ENCODE measurements around the gene HOXC5.

HOXC5 gene

DNA sequence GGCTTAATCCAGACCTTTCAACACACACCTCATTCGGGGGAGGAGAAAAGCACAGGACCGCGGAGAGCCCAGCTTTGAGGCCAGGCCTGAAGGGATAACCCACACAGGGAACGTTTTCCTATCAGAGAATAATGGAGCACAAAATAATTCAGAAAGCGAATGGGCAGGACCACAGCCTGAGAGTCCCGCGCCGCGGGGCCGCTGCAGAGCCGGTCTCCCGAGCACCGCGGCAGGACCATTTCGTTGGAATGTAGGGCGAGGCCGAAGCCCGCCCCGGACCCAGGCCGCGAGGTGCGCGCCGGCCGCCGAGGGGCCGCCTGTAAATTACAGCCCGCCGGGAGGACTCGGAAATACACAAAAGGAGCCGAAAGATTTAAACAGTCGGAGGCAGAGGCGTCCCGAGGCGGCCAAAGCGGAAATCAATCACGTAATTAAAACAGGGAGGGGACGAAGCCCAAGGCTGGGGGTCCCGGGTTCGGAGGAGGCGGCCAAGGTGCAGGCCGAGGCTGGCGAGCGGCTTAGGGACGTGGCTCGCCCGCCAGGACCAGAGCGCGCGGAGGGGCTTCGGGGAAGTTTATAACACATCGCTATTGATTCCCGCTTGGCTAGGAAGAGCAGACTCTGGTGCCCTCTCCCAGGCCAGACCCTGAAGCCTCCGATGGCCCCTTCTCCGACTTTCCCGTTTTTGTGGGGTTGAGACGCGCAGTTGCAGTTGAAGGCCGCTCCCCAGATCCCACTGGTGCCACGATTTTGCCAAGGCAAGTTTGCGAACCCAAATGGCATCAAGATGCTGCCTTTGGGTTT is 14.5 kb downstream of the HOXC5 start:
- DNase-seq (ENCODE audit: low read depth): no peak

DNA sequence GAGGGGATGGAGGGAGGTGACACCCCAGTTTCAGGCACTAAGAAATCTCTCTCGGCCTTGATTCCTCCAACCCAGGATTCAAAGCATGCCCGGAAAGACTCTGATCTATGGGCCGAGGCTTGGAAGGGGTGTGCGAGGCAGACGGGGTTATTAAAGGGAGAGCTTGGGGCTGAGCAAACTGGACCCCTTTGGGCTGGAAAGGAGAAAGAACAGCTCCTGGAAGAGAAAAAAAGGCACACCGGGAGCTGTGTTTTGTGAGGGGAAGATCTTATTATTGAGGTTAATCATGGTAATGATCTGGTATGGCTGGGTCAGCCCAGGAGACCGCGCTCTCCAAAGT is 15.1 kb downstream of the HOXC5 start:
- DNase-seq (ENCODE audit: low read depth): no peak

GRCh38 chr12:54048406-54049093 is 15.7 kb downstream of the HOXC5 start:
- no peak for DNase-seq (ENCODE audit: low read depth)

- DNase-seq (ENCODE audit: low read depth): no peak
These were observed 16.3 kb downstream of the HOXC5 start for GRCh38 chr12:54049108-54049507.

DNA sequence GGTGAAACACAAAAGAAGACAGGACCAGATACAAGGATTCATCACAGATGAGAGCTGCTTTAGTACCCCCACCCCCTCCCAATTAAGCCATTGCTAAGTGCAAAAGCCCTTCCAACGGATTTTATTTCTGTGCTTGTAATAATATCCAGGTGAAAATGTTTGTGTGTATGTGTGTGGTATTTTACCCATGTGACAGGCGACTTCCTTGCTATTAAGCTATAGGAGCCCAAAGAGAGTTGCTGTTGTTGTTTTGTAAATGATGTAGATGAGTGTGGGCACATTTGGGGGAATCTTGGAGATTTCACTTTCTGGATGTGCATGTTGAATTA is 17.6 kb downstream of the HOXC5 start:
- no peak for DNase-seq (ENCODE audit: low read depth)

GRCh38 chr12:54051026-54051842 is 18.4 kb downstream of the HOXC5 start:
- DNase-seq (ENCODE audit: low read depth): no peak

DNA sequence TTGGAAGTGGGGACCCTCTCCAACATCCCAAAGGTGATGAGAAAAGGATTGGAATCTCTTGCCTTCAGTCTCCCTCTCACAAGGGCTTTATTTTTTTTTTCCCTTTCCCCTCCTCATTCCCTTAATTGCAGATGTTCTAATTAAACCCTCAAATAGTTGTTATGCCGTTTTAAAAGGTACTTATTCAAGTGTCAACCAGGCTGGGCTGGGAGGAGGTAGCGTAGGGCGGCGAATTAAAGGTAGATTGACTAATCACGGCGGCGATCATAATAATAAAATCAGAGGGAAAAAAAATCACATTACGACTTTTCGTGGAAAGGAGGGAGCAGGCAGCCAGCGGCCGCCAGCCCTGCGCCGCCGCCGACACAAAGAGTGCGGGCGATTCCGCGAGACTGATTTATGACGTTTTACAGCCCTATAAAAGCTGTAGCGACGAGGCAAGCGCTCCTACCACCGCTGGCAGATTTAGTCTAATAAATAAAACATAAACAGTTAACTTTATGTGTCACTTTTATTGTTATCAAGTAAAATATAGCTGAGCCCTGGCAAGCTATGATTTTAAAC is 19.1 kb downstream of the HOXC5 start:
- DNase-seq (ENCODE audit: low read depth): no peak

DNA sequence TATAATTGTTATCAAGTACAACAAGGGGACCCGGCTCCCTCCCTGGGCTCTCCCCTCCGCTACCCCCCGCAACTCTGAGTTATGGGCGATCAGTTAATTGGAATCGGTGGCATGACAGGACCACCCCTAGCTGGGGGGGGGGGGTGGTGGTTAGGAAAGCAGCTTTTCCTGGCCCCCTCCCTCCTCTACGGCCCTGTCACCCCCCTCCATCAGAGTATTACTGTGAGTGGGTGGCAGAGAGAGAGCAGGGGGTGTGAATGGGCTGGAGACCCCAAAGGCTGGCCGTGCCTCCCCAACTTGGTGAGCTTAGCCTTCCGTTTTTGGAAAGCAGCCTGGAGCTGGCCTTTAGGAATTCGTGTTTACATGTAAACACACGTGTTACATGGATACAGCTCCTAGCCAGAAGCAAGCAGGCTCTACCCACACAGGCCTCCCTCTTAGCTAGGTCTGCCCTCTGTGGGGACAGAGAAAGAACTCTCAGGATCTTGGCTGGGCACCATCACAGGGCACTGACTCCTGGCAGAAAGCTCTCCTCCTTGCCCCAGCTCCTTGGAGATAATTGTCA is 19.7 kb downstream of the HOXC5 start:
- no peak for DNase-seq (ENCODE audit: low read depth)

DNA sequence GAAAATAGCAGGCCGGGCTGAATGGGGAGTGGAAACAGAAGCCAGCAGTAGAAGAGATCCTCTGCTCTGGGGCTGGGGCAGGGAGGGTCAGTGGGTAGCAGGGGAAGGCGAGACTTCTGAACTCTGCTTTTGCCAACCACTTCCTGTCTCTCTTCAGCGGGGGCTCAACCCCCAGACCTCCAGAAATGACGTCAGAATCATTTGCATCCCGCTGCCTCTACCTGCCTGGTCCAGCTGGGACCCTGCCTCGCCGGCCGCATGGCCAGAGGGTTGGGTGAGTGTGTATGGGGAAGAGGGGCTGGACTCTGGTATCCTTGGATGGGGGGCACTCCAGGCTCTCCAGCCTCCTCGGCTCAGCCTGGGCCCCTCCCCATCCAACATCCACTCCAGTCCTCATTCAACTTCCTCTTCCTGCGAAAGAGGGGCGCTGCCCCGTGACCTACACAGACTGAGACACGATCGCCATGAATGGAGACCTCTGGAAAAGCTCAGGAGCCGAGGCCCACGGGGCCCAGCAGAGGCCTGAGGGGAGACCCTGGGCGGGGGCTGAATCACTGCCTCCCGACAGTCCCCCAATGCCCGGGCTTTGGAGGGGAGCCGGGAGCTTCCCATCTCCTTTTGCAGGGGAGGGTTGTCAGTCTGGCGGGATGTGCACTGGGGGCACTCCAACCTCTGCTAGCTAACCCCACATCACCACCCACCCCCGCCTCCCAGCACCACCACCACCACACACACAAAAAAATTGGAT is 20.3 kb downstream of the HOXC5 start:
- no peak for DNase-seq (ENCODE audit: low read depth)

DNA sequence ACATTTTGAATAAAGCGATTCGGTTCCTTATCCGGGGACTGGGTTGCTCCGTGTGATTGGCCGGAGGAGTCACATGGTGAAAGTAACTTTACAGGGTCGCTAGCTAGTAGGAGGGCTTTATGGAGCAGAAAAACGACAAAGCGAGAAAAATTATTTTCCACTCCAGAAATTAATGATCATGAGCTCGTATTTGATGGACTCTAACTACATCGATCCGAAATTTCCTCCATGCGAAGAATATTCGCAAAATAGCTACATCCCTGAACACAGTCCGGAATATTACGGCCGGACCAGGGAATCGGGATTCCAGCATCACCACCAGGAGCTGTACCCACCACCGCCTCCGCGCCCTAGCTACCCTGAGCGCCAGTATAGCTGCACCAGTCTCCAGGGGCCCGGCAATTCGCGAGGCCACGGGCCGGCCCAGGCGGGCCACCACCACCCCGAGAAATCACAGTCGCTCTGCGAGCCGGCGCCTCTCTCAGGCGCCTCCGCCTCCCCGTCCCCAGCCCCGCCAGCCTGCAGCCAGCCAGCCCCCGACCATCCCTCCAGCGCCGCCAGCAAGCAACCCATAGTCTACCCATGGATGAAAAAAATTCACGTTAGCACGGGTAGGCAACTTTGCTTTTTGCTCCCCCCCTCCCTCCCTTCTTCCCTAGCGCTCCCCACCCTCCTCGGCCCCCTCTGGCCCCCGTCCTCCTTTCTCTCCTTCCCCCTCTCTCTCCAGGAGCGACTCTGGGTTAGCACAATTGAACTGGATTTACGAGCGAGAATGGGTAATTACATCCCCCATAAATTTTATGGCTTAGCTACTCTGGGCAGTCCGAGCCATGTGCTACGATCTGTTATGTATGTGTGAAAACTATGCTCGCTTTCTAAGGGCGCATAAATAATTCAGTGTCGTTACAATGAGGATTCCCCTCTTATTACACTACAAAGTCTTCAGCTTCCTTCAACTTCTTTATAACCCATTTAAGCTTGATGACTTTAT is 21.2 kb downstream of the HOXC5 start, which contains the start of gene HOXC4:
Gene HOXC4 (plus strand): TSS at position 85 of the 991 bp plus-strand sequence. CDS start 88 bp downstream, at position 173.
- DNase-seq (ENCODE audit: low read depth): peak; percentile 35

DNA sequence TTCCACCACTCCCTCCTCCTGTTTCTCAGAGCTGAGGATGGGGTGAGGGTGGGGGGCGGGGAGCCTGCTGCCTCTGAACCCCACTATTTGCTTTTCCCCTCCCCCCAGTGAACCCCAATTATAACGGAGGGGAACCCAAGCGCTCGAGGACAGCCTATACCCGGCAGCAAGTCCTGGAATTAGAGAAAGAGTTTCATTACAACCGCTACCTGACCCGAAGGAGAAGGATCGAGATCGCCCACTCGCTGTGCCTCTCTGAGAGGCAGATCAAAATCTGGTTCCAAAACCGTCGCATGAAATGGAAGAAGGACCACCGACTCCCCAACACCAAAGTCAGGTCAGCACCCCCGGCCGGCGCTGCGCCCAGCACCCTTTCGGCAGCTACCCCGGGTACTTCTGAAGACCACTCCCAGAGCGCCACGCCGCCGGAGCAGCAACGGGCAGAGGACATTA is 21.9 kb downstream of the HOXC5 start:
- no peak for DNase-seq (ENCODE audit: low read depth)

DNA sequence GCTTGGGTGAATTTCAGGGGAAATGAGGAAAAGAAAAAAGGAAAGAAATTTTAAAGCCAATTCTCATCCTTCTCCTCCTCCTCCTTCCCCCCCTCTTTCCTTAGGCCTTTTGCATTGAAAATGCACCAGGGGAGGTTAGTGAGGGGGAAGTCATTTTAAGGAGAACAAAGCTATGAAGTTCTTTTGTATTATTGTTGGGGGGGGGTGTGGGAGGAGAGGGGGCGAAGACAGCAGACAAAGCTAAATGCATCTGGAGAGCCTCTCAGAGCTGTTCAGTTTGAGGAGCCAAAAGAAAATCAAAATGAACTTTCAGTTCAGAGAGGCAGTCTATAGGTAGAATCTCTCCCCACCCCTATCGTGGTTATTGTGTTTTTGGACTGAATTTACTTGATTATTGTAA is 22.7 kb downstream of the HOXC5 start:
- no peak for DNase-seq (ENCODE audit: low read depth)

GRCh38 chr12:54056110-54056509 is 23.3 kb downstream of the HOXC5 start:
- no peak for DNase-seq (ENCODE audit: low read depth)

- DNase-seq (ENCODE audit: low read depth): no peak
These were observed 25.4 kb downstream of the HOXC5 start for GRCh38 chr12:54058128-54058768.

DNA sequence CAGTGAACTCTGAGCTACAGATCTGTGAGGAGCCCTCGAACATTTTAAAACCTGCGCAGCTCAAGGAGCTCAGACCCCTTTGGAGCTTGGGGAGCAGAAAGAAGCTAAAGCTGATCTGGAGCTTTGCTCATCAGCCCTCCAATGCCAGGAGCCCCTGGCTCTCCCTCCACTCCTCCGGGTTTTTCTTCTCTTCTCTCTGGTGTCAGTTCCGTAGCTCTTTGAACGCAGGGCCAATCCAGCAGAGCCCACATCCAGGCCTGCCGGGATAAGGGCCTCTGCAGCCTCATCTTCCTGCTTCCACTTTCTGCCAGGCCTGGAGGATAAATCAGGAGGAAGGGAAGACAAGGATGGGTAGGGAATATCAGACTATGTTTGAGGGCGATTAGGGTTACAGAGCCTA is 26.8 kb downstream of the HOXC5 start:
- DNase-seq (ENCODE audit: low read depth): no peak

- DNase-seq (ENCODE audit: low read depth): no peak
These were observed 27.5 kb downstream of the HOXC5 start for GRCh38 chr12:54060174-54060974.

GRCh38 chr12:54060975-54061778 is 28.3 kb downstream of the HOXC5 start:
- no peak for DNase-seq (ENCODE audit: low read depth)

- DNase-seq (ENCODE audit: low read depth): no peak
These were observed 32.8 kb downstream of the HOXC5 start for GRCh38 chr12:54065677-54066076.
